K562 (cell line): Measurements from ENCODE around the gene SSR4. TPM values are rescaled to one million over a fixed set of nuclear protein-coding genes. Genes with fewer than 3 reads are reported as not detected.

Experiments
- ATAC-seq: fragments of 200-7000 bp; cut with Tn5 transposase; 3 replicates; pipeline ENCODE4 v1.9.1; 2020; ENCODE audit warnings: moderate library complexity
- BruUV-seq: library from RNA; stranded (reverse); fragments of 400-500 nt; replicated peaks from 2 replicates; lab custom pipeline; 2021; lab: Mats Ljungman, UMichigan
- CTCF ChIA-PET: fragments of 300-600 bp; formaldehyde crosslinking; extraction: SDS; loops from one replicate; lab custom pipeline; 2021; ENCODE audit warnings: low intra/inter-chr PET ratio; lab: Yijun Ruan, JAX
- POLR2A ChIA-PET: fragments of 300-600, 350-650 bp; sonication (Branson Sonifier 250); formaldehyde crosslinking; extraction: SDS; loops from one replicate; lab custom pipeline; 2021; ENCODE audit warnings: antibody characterized with exemption, inconsistent platforms; lab: Yijun Ruan, JAX
- DNase-seq, 4 experiments: peaks; one replicate each; pipeline versions ENCODE4 v3.0.0 to v3.0.0-alpha.2; 2011 to 2018; ENCODE audit warnings: low spot score in 3 of 4, mixed read lengths in 3 of 4; ENCODE audit errors: extremely low read depth in 1 of 4
- FAIRE-seq: peaks from 2 replicates; lab custom pipeline; 2011; peaks lifted over from hg19 to GRCh38; lab: Jason Lieb, UNC
- H2AFZ ChIP-seq: 2 replicates; pipeline ENCODE4 v1.6.0; 2011; ENCODE audit warnings: low read depth, low read length, control low read depth, inconsistent platforms
- H3K27ac ChIP-seq: fragments of 200-600 bp; 3 replicates; pipeline ENCODE4 v1.8.0; 2011; ENCODE audit warnings: low read depth, mild to moderate bottlenecking, control low read depth, inconsistent platforms, low read length, moderate library complexity, mixed read lengths; ENCODE audit errors: extremely low read depth
- H3K27me3 ChIP-seq, 2 experiments: fragments of 300-600 bp in 1 of 2; 2 replicates in 1 of 2; 3 replicates in 1 of 2; pipeline versions ENCODE4 v1.6.0 to v1.8.0; 2011; ENCODE audit warnings: inconsistent platforms in 2 of 2, low read length in 2 of 2, mild to moderate bottlenecking in 1 of 2, mixed read lengths in 1 of 2, moderate library complexity in 1 of 2; ENCODE audit not compliant: control insufficient read depth in 2 of 2, insufficient read depth in 2 of 2
- H3K36me3 ChIP-seq: fragments of 300-600 bp; 3 replicates; pipeline ENCODE4 v1.8.0; 2011; ENCODE audit warnings: mild to moderate bottlenecking, low read length, inconsistent platforms; ENCODE audit not compliant: control insufficient read depth, insufficient read depth
- H3K4me1 ChIP-seq, 2 experiments: fragments of 200-600 bp in 1 of 2; replicated peaks in 1 of 2; 2 replicates in 1 of 2; 3 replicates in 1 of 2; pipeline versions ENCODE4 v1.5.1 to v1.8.0; 2011; ENCODE audit warnings: inconsistent platforms in 2 of 2, low read length in 2 of 2, mild to moderate bottlenecking in 1 of 2, mixed read lengths in 1 of 2, moderate library complexity in 1 of 2; ENCODE audit not compliant: control insufficient read depth in 2 of 2, insufficient read depth in 2 of 2
- H3K4me2 ChIP-seq: 2 replicates; pipeline ENCODE4 v1.6.1; 2011; ENCODE audit warnings: low read length, control low read depth, inconsistent platforms, mixed read lengths; ENCODE audit not compliant: insufficient read depth
- H3K4me3 ChIP-seq: fragments of 200-600 bp; sonication (generic), shearing (Covaris generic); 2 replicates; pipeline ENCODE4 v1.5.1; 2016; ENCODE audit warnings: control low read depth, inconsistent platforms
- H3K79me2 ChIP-seq: fragments of 200-600 bp; 3 replicates; pipeline ENCODE4 v1.8.0; 2011; ENCODE audit warnings: low read length, inconsistent platforms; ENCODE audit not compliant: control insufficient read depth, insufficient read depth
- H3K9ac ChIP-seq, 2 experiments: 2 replicates each; pipeline versions ENCODE4 v1.6.0 to v1.6.1; 2011; ENCODE audit warnings: low read depth in 2 of 2, low read length in 2 of 2, control low read depth in 1 of 2, inconsistent platforms in 1 of 2, mild to moderate bottlenecking in 1 of 2, mixed read lengths in 1 of 2; ENCODE audit not compliant: insufficient read depth in 1 of 2
- H3K9me1 ChIP-seq: one replicate; pipeline ENCODE4 v1.6.0; 2011; ENCODE audit warnings: inconsistent platforms, mild to moderate bottlenecking, low read length, moderate library complexity; ENCODE audit not compliant: control insufficient read depth, insufficient read depth
- H3K9me3 ChIP-seq: replicated peaks from 2 replicates; pipeline ENCODE4 v1.5.1; 2011; ENCODE audit warnings: low read depth, low read length, inconsistent platforms; ENCODE audit not compliant: control insufficient read depth, insufficient read depth
- H4K20me1 ChIP-seq: replicated peaks from 2 replicates; pipeline ENCODE4 v1.6.1; 2011; ENCODE audit warnings: low read length, inconsistent platforms, mixed read lengths; ENCODE audit not compliant: control insufficient read depth, insufficient read depth
- ATF1 ChIP-seq, 2 experiments: fragments of 450-650 bp in 1 of 2; IDR thresholded peaks; 2 replicates each; pipeline ENCODE4 v1.6.1; 2016; ENCODE audit warnings: missing compliant biosample characterization in 1 of 2, missing genetic modification characterization in 1 of 2
- CREM ChIP-seq: IDR thresholded peaks from 2 replicates; pipeline ENCODE4 v1.6.1; 2014; ENCODE audit warnings: antibody characterized with exemption, low read depth
- DPF2 ChIP-seq: fragments of 450-650 bp; IDR thresholded peaks from 2 replicates; pipeline ENCODE4 v1.6.1; 2016
- ETS2 ChIP-seq: IDR thresholded peaks from 2 replicates; pipeline ENCODE4 v1.6.1; 2016; ENCODE audit warnings: borderline replicate concordance, missing genetic modification characterization, mild to moderate bottlenecking, moderate library complexity, missing compliant biosample characterization; ENCODE audit not compliant: poor library complexity, severe bottlenecking
- NFIX ChIP-seq: fragments of 250-450 bp; sonication (Bioruptor Pico); IDR thresholded peaks from 2 replicates; pipeline ENCODE4 v1.4.0; 2020; ENCODE audit warnings: low read depth, mild to moderate bottlenecking, moderate library complexity
- U2AF1 ChIP-seq: fragments of 200-400 bp; formaldehyde crosslinking; optimal IDR thresholded peaks from 2 replicates; pipeline ENCODE3; 2017; ENCODE audit warnings: mild to moderate bottlenecking, low read depth, low read length, moderate library complexity
- ZNF24 ChIP-seq: fragments of 450-650 bp; IDR thresholded peaks from 2 replicates; pipeline ENCODE4 v1.6.1; 2016
- WGBS: fragments of 100-300 bp; shearing (Covaris generic); methylation state at CpG from one replicate; pipeline ENCODE4 v1.1.6; 2016; ENCODE audit warnings: low coverage, mixed read lengths; ENCODE audit not compliant: insufficient coverage; ENCODE audit errors: missing lambda C conversion rate; 5-methylcytosine and 5-hydroxymethylcytosine counted together
- in situ Hi-C: fragments of 300-500 bp; cut with MboI; formaldehyde crosslinking; loops from 4 replicates; pipeline ENCODE4 v1.15.0; 2018; ENCODE audit warnings: inconsistent platforms, mixed read lengths
- intact Hi-C: fragments of 100-400 bp; cut with micrococcal nuclease; formaldehyde crosslinking; loops from 2 replicates; pipeline ENCODE4 v1.14.2; 2022
- polyA plus RNA-seq, 8 experiments: library from polyadenylated mRNA; depleted of rRNA in 4 of 8; stranded (reverse) in 5 of 8; unstranded in 3 of 8; fragments of >200 nt; fragmentation: Nextera tagmentation in 2 of 8; fragmentation: Illumina TruSeq in 1 of 8; extraction: Ambion mirVana in 2 of 8; extraction: Trizol in 1 of 8; gene quantifications; 2 replicates each; pipeline versions ENCODE4 v1.2.1 to v1.2.3, GENCODE V29; 2011 to 2014; ENCODE audit warnings: inconsistent platforms in 1 of 8, missing spikeins in 1 of 8
- total RNA-seq, 7 experiments: library from RNA; depleted of rRNA in 6 of 7; stranded (reverse); fragments of >200 nt in 6 of 7; fragmentation: Illumina TruSeq in 2 of 7; extraction: Trizol in 2 of 7; gene quantifications; 2 replicates each; pipeline versions ENCODE4 v1.2.1 to v1.2.3, GENCODE V29; 2011 to 2021; ENCODE audit warnings: low replicate concordance in 1 of 7
- TF ChIP-seq, protein P1 (sequence below), 3 experiments: fragments of 200-800 bp in 1 of 3; fragments of 250-450 bp in 1 of 3; fragments of 450-650 bp in 1 of 3; sonication (Bioruptor Pico) in 1 of 3; sonication (Bioruptor generic) in 1 of 3; formaldehyde crosslinking in 1 of 3; IDR thresholded peaks; 2 replicates each; pipeline versions ENCODE4 v1.6.1 to v1.8.0; 2016 to 2022; ENCODE audit warnings: mild to moderate bottlenecking in 2 of 3, missing genetic modification characterization in 2 of 3, missing compliant biosample characterization in 1 of 3, moderate library complexity in 1 of 3
- TF ChIP-seq, protein P2 (sequence below), 2 experiments: fragments of 450-650 bp; IDR thresholded peaks; 2 replicates each; pipeline ENCODE4 v1.6.1; 2018; ENCODE audit warnings: mild to moderate bottlenecking in 2 of 2, low read depth in 1 of 2; ENCODE audit not compliant: partially characterized antibody in 2 of 2

Gene SSR4
- total and polyA plus RNA-seq, 9 of the 15 experiments (the other 6 are each of a cell fraction or from before 2014, with no cell fraction given), result 146 to 492 (median 272) TPM

DNA sequence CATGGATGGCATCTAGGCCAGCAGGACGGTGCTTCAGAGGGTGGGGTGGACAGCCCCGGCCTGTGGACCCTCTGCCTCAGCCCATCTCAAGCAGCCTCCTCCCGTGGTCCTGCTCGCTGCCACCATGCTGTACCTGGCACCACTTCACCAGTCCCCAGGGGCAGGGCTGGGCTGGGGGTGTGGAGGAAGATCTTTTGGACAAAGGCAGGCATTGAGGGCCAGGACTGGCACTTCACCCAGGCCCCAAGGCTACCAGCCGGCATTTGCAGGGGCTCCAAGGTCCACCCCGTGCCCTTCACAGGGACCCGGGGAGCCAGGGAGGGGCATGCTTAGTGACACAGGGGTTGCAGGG, 29.7 kb upstream of the SSR4 start (continued):
- TF ChIP-seq ATF1 (CRISPR knock-in tag; IDR thresholded peaks at IDR 0.05) (no peak), ATF1 (tag; IDR thresholded peaks at IDR 0.05) (no peak)
- TF ChIP-seq, protein P1, sequence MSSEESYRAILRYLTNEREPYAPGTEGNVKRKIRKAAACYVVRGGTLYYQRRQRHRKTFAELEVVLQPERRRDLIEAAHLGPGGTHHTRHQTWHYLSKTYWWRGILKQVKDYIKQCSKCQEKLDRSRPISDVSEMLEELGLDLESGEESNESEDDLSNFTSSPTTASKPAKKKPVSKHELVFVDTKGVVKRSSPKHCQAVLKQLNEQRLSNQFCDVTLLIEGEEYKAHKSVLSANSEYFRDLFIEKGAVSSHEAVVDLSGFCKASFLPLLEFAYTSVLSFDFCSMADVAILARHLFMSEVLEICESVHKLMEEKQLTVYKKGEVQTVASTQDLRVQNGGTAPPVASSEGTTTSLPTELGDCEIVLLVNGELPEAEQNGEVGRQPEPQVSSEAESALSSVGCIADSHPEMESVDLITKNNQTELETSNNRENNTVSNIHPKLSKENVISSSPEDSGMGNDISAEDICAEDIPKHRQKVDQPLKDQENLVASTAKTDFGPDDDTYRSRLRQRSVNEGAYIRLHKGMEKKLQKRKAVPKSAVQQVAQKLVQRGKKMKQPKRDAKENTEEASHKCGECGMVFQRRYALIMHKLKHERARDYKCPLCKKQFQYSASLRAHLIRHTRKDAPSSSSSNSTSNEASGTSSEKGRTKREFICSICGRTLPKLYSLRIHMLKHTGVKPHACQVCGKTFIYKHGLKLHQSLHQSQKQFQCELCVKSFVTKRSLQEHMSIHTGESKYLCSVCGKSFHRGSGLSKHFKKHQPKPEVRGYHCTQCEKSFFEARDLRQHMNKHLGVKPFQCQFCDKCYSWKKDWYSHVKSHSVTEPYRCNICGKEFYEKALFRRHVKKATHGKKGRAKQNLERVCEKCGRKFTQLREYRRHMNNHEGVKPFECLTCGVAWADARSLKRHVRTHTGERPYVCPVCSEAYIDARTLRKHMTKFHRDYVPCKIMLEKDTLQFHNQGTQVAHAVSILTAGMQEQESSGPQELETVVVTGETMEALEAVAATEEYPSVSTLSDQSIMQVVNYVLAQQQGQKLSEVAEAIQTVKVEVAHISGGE (CRISPR knock-in tag; IDR thresholded peaks at IDR 0.05), result no peak

GRCh38 chrX:153765138-153766079, 29.1 kb upstream of the SSR4 start:
- POLR2A ChIA-PET, result interaction anchor here (0.6 to 0.8 kb wide), 4 partner anchors 34 to 781 kb away, joined by 3 to 4 read pairs (median 3); partner anchors contain the start of gene G6PD
- intact Hi-C loops (loop anchor here (2.0 to 5.0 kb wide), 3 partner anchors 29 to 181 kb away; partner anchors contain the start of genes ARHGAP4, IDH3G and SSR4), in situ Hi-C loops (no loop called here)
- ATAC-seq, result peak; percentile 87
- peak; percentile 94 for FAIRE-seq
- Histone ChIP-seq H3K9me3 (no peaks in the 10 kb centered on the region), H3K27me3 (no peaks in the 10 kb centered on the region), H4K20me1 (no peaks in the 10 kb centered on the region), H3K79me2 (peaks cover 14% of the 10 kb centered on the region), H3K4me2 (peak overlapping the region; percentile 87), H3K4me3 (peak overlapping the region; percentile 51), H3K27ac (peak overlapping the region; percentile 99), H3K4me1 (peaks cover 15 to 76% of the 10 kb centered on the region in 2 experiments), H3K9ac (peak overlapping the region; percentile 92 to 96), H3K9me1 (no peaks in the 10 kb centered on the region), H3K36me3 (no peaks in the 10 kb centered on the region), H2AFZ (peak overlapping the region; percentile 86)
- CTCF ChIA-PET, result interaction anchor here (0.8 to 1.4 kb wide), 2 partner anchors 183 to 188 kb away, joined by 3 to 7 read pairs; no protein-coding TSS in a partner anchor
- WGBS, result 3% methylated on average over 14 of the region's 27 CpGs
- peak; percentile 75 to 92 (median 82) for DNase-seq
- no TSS peak for BruUV-seq
- no peak for TF ChIP-seq NFIX (CRISPR knock-in tag)
- no peak for TF ChIP-seq U2AF1
- no peak for TF ChIP-seq ETS2 (tag)
- TF ChIP-seq DPF2, result peak; percentile 81
- TF ChIP-seq, protein P2, sequence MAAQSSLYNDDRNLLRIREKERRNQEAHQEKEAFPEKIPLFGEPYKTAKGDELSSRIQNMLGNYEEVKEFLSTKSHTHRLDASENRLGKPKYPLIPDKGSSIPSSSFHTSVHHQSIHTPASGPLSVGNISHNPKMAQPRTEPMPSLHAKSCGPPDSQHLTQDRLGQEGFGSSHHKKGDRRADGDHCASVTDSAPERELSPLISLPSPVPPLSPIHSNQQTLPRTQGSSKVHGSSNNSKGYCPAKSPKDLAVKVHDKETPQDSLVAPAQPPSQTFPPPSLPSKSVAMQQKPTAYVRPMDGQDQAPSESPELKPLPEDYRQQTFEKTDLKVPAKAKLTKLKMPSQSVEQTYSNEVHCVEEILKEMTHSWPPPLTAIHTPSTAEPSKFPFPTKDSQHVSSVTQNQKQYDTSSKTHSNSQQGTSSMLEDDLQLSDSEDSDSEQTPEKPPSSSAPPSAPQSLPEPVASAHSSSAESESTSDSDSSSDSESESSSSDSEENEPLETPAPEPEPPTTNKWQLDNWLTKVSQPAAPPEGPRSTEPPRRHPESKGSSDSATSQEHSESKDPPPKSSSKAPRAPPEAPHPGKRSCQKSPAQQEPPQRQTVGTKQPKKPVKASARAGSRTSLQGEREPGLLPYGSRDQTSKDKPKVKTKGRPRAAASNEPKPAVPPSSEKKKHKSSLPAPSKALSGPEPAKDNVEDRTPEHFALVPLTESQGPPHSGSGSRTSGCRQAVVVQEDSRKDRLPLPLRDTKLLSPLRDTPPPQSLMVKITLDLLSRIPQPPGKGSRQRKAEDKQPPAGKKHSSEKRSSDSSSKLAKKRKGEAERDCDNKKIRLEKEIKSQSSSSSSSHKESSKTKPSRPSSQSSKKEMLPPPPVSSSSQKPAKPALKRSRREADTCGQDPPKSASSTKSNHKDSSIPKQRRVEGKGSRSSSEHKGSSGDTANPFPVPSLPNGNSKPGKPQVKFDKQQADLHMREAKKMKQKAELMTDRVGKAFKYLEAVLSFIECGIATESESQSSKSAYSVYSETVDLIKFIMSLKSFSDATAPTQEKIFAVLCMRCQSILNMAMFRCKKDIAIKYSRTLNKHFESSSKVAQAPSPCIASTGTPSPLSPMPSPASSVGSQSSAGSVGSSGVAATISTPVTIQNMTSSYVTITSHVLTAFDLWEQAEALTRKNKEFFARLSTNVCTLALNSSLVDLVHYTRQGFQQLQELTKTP (IDR thresholded peaks at IDR 0.05; ENCODE audit: low read depth in 1 of 2, partially characterized antibody in 2 of 2), result peak in 1 of 2 experiments; percentile 21
- TF ChIP-seq ZNF24, result no peak
- peak; percentile 53 for TF ChIP-seq CREM
